ENCODE results near the gene BSN.

BSN gene

DNA sequence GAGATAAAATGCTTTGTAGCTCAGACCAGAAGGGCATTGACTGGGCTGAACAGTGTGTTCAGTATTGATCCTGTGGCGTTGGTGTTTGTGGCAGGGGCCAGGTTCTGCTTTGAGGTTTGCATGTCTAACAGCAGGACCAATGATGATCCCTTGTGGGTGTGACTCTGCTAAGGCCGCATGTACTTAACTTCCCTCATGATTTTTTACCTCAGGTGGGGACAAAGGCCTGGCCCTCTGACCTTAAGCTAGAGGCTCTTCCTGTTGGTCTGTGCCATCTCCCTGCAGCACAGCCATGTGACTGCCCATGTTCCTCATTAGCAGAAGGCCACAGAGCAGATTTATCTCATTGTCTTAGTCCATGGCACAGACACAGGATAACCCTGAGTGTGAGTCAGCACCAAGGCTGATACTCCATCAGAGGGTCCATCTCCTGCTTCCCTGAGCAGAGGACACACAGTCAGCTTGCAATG lies 34.3 kb upstream of the BSN start:
- Histone ChIP-seq H3K36me3 (ENCODE audit: low read depth) (peaks cover 25% of the 10 kb centered on the region), H3K4me3 (ENCODE audit: severe bottlenecking) (no peak overlapping the region)

DNA sequence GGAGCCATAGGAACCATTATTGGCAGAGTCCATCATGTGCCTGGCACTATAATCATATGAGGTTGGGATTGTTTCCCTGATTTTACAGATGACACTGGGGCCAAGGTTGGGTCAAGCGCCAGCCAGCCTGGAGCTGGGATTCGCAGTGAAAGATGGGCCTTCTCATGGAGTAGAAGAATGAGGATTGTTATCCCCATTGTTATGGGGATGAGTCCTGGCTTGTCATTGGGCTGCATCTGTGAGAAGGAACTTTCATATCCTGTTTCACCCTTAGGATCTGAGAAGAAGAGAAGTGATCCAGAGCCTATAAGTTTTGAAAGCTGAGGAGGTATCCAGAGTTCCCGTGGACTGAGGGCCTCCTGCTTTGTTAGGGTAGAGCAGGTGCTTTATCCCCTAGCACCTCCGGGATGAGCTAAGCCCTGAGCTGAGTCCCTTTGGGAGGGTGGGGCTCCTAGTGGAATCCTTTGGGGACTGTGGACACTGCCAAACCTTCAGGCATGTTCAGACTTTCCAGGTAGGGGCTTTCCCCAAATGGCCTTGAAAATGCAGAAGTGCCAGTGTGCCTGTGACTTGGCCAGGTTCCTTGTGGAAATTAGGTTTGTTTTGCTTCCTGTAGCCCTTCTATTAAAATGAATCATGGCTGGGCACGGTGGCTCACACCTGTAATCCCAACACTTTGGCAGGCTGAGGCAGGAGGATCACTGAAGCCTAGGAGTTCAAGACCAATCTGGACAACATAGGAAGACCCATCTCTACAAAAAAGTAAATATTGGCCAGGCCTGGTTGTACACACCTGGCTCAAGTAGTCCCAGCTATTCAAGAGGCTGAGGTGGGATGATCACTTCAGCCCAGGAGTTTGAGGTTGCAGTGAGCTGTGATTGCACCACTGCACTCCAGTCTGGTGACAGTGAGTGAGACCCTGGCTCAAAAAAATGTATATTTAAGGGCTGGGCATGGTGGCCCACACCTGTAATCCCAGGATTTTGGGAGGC lies 30.2 kb upstream of the BSN start:
- Histone ChIP-seq H3K4me1 (ENCODE audit: insufficient read depth, poor library complexity, severe bottlenecking) (peaks cover 13% of the 10 kb centered on the region), H3K36me3 (ENCODE audit: low read depth) (peaks cover 9% of the 10 kb centered on the region; the same call in 1 of the 2 replicates), H3K4me3 (ENCODE audit: severe bottlenecking) (no peak overlapping the region), H3K9me3 (ENCODE audit: severe bottlenecking) (no peaks in the 10 kb centered on the region), H3K27me3 (ENCODE audit: insufficient read depth, poor library complexity, severe bottlenecking) (no peaks in the 10 kb centered on the region), H3K27ac (ENCODE audit: poor library complexity, severe bottlenecking) (peak overlapping the region; percentile 34)
- ATAC-seq (ENCODE audit: low read depth) (peak; percentile 59), DNase-seq (ENCODE audit: low spot score) (no peak)
- TF ChIP-seq, protein P1, sequence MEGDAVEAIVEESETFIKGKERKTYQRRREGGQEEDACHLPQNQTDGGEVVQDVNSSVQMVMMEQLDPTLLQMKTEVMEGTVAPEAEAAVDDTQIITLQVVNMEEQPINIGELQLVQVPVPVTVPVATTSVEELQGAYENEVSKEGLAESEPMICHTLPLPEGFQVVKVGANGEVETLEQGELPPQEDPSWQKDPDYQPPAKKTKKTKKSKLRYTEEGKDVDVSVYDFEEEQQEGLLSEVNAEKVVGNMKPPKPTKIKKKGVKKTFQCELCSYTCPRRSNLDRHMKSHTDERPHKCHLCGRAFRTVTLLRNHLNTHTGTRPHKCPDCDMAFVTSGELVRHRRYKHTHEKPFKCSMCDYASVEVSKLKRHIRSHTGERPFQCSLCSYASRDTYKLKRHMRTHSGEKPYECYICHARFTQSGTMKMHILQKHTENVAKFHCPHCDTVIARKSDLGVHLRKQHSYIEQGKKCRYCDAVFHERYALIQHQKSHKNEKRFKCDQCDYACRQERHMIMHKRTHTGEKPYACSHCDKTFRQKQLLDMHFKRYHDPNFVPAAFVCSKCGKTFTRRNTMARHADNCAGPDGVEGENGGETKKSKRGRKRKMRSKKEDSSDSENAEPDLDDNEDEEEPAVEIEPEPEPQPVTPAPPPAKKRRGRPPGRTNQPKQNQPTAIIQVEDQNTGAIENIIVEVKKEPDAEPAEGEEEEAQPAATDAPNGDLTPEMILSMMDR (IDR thresholded peaks at IDR 0.05; ENCODE audit: poor library complexity, severe bottlenecking), result no peak

More for the DNA sequence above, 34.3 kb upstream of the BSN start:
- no peak overlapping the region for H3K27ac ChIP-seq (ENCODE audit: poor library complexity, severe bottlenecking)
- H3K4me1 ChIP-seq (ENCODE audit: insufficient read depth, poor library complexity, severe bottlenecking), result peaks cover 13% of the 10 kb centered on the region
- TF ChIP-seq, protein P1 (IDR thresholded peaks at IDR 0.05; ENCODE audit: poor library complexity, severe bottlenecking), result no peak
- no peaks in the 10 kb centered on the region for H3K9me3 ChIP-seq (ENCODE audit: severe bottlenecking)
- no peak for ATAC-seq (ENCODE audit: low read depth)
- no peak for DNase-seq (ENCODE audit: low spot score)
- no peaks in the 10 kb centered on the region for H3K27me3 ChIP-seq (ENCODE audit: insufficient read depth, poor library complexity, severe bottlenecking)

DNA sequence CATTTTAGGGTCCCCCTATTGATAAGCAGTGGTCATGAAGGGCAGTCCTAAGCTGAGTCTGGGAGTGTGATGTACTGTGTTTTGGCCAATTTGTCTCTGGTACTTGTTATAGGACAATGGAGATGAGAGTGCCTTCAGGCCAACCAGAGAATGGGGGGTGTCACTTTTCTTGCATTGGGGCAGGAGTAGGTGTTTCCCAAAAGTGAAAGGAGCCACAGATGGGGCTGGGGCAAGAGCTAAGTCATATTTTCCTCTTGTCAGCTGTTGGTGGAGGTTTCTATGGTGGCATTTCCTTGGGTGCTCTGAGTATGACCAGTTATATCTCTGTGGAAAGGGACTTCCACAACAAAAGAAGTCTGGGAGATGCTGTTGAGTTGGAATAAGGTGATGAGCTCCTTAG lies 24.7 kb upstream of the BSN start:
- Histone ChIP-seq H3K9me3 (ENCODE audit: severe bottlenecking) (no peaks in the 10 kb centered on the region), H3K4me1 (ENCODE audit: insufficient read depth, poor library complexity, severe bottlenecking) (no peaks in the 10 kb centered on the region), H3K36me3 (ENCODE audit: low read depth) (peaks cover 22% of the 10 kb centered on the region), H3K4me3 (ENCODE audit: severe bottlenecking) (no peak overlapping the region), H3K27me3 (ENCODE audit: insufficient read depth, poor library complexity, severe bottlenecking) (no peaks in the 10 kb centered on the region), H3K27ac (ENCODE audit: poor library complexity, severe bottlenecking) (no peak overlapping the region)
- no peak for DNase-seq (ENCODE audit: low spot score)
- TF ChIP-seq, protein P1 (IDR thresholded peaks at IDR 0.05; ENCODE audit: poor library complexity, severe bottlenecking), result no peak
- no peak for ATAC-seq (ENCODE audit: low read depth)

DNA sequence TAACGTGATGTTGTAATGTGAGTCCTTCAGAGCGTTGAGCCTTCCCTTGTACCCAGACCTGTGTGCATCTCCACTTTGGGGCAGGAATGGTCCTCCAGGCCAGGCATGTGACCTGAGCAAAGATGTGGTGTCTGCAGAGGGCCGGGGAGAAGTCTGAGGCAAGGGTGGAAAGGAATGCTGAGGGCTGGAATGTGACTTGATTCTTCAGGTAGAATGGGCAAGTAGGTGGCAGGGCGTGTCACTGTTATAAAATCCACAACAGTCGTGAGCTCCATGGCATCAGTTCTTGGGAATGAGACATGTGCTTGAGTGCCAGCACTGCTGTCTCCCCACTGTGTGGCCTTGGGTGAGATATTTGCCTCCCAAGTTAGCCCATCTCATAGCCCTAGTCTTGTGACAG lies 24.0 kb upstream of the BSN start:
- TF ChIP-seq, protein P1 (IDR thresholded peaks at IDR 0.05; ENCODE audit: poor library complexity, severe bottlenecking), result no peak
- no peaks in the 10 kb centered on the region for H3K9me3 ChIP-seq (ENCODE audit: severe bottlenecking)
- peaks cover 16% of the 10 kb centered on the region for H3K36me3 ChIP-seq (ENCODE audit: low read depth)
- DNase-seq (ENCODE audit: low spot score) (no peak), ATAC-seq (ENCODE audit: low read depth) (no peak)
- H3K27ac ChIP-seq (ENCODE audit: poor library complexity, severe bottlenecking), result no peak overlapping the region
- no peak overlapping the region for H3K4me3 ChIP-seq (ENCODE audit: severe bottlenecking)
- H3K27me3 ChIP-seq (ENCODE audit: insufficient read depth, poor library complexity, severe bottlenecking), result no peaks in the 10 kb centered on the region
- H3K4me1 ChIP-seq (ENCODE audit: insufficient read depth, poor library complexity, severe bottlenecking), result no peaks in the 10 kb centered on the region

DNA sequence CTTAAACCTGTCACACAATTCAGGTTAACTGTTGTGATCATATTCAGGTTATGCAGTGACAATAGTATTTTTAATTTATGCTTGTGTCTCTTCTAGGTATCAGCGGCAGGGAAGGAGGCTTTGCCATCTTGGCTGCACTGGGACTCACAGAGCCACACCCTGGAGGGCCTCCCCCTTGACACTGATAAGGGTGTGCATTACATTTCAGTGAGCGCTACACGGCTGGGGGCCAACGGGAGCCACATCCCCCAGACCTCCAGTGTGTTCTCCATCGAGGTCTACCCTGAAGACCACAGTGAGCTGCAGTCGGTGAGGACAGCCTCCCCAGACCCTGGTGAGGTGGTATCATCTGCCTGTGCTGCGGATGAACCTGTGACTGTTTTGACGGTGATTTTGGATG lies 23.6 kb upstream of the BSN start:
- H3K9me3 ChIP-seq (ENCODE audit: severe bottlenecking), result no peaks in the 10 kb centered on the region
- H3K27ac ChIP-seq (ENCODE audit: poor library complexity, severe bottlenecking), result no peak overlapping the region
- H3K27me3 ChIP-seq (ENCODE audit: insufficient read depth, poor library complexity, severe bottlenecking), result no peaks in the 10 kb centered on the region
- DNase-seq (ENCODE audit: low spot score) (no peak), ATAC-seq (ENCODE audit: low read depth) (no peak)
- H3K36me3 ChIP-seq (ENCODE audit: low read depth), result peaks cover 16% of the 10 kb centered on the region
- no peak overlapping the region for H3K4me3 ChIP-seq (ENCODE audit: severe bottlenecking)
- H3K4me1 ChIP-seq (ENCODE audit: insufficient read depth, poor library complexity, severe bottlenecking), result no peaks in the 10 kb centered on the region
- TF ChIP-seq, protein P1 (IDR thresholded peaks at IDR 0.05; ENCODE audit: poor library complexity, severe bottlenecking), result no peak
